HEK293T (cell line): ENCODE results near the gene PHF14.

ENCODE experiments used
- ARNT ChIP-seq: fragments of 450-650 bp; IDR thresholded peaks from 2 replicates; pipeline ENCODE4 v1.6.1; 2017; ENCODE audit warnings: mild to moderate bottlenecking
- FOXK2 ChIP-seq: fragments of 450-650 bp; IDR thresholded peaks from 2 replicates; pipeline ENCODE4 v1.6.1; 2016; ENCODE audit warnings: mild to moderate bottlenecking
- FOXM1 ChIP-seq: fragments of 450-650 bp; IDR thresholded peaks from 2 replicates; pipeline ENCODE4 v1.6.1; 2017; ENCODE audit warnings: mild to moderate bottlenecking, borderline replicate concordance
- L3MBTL2 ChIP-seq: fragments of 450-650 bp; conservative IDR thresholded peaks from 2 replicates; pipeline ENCODE4 v1.6.1; 2016; ENCODE audit warnings: mild to moderate bottlenecking
- SUZ12 ChIP-seq: fragments of 450-650 bp; IDR thresholded peaks from 2 replicates; pipeline ENCODE4 v1.6.1; 2016; ENCODE audit warnings: mild to moderate bottlenecking
- TARDBP ChIP-seq: fragments of 450-650 bp; IDR thresholded peaks from 2 replicates; pipeline ENCODE4 v1.6.1; 2016
- ZNF384 ChIP-seq: fragments of 450-650 bp; IDR thresholded peaks from 2 replicates; pipeline ENCODE4 v1.6.1; 2016

DNA sequence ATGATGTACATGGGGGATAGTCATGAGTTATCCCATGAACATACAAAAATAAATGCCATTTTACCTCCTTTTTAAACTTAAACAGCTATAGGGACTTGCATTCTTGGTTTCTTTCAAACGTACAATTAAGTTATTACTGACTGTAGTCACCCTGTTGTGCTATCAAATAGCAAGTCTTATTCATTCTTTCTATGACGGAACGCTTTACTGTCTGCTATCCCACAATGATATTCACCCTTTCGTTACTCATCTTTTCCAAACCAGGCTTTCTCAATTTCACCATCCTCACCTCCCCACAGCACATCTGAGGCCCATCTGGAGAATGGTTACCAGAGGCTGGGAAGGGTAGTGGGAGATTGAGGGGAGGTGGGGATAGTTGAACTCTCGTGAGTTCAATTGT is 218.8 kb downstream of the PHF14 start:
- TF ChIP-seq TARDBP (no peak), FOXK2 (no peak), FOXM1 (no peak), ZNF384 (no peak), L3MBTL2 (no peak), ARNT (no peak), SUZ12 (no peak)
